HL-60 (cell line): ENCODE results near the gene XPA.
A peak's percentile ranks its signal among the peaks of the same experiment; 100 is the strongest.
"Not testable (repeated sequence)": the region's sequence is repeated elsewhere in the genome, so short reads cannot be mapped to it uniquely, and the experiment has no call there.

ENCODE experiments used
- DNase-seq, 2 experiments: peaks; one replicate each; pipeline ENCODE4 v3.0.0-alpha.2; 2010 to 2020; ENCODE audit warnings: low read depth in 1 of 2, low spot score in 1 of 2
- H3K27ac ChIP-seq: fragments of 250-450 bp; sonication (Bioruptor Pico); replicated peaks from 2 replicates; pipeline ENCODE4 v1.5.1; 2020; ENCODE audit warnings: mild to moderate bottlenecking, moderate library complexity
- H3K27me3 ChIP-seq: fragments of 250-450 bp; sonication (Bioruptor Pico); 2 replicates; pipeline ENCODE4 v1.5.1; 2021; ENCODE audit warnings: mild to moderate bottlenecking, moderate library complexity; ENCODE audit not compliant: insufficient read depth, poor library complexity, severe bottlenecking
- H3K4me3 ChIP-seq: replicated peaks from 2 replicates; pipeline ENCODE4 v1.5.1; 2011; ENCODE audit warnings: mild to moderate bottlenecking, control low read depth, low read length; ENCODE audit not compliant: insufficient read depth
- GABPA ChIP-seq: IDR thresholded peaks from 2 replicates; pipeline ENCODE4 v1.6.1; 2012; ENCODE audit warnings: low read depth
- POLR2AphosphoS5 ChIP-seq: IDR thresholded peaks from 2 replicates; pipeline ENCODE4 v1.6.1; 2012; ENCODE audit warnings: low read depth
- SPI1 ChIP-seq: IDR thresholded peaks from 2 replicates; pipeline ENCODE4 v1.6.1; 2012; ENCODE audit warnings: low read depth, mild to moderate bottlenecking, borderline replicate concordance
- long read RNA-seq: library from polyadenylated mRNA; unstranded; transcript quantifications from one replicate; pipeline ENCODE4 v2.0.0, GENCODE V29; 2020
- TF ChIP-seq, protein P1 (sequence below): IDR thresholded peaks from 2 replicates; pipeline ENCODE4 v1.6.1; 2012; ENCODE audit warnings: low read depth; ENCODE audit not compliant: insufficient replicate concordance
- TF ChIP-seq, protein P2 (sequence below): IDR thresholded peaks from one replicate; pipeline ENCODE4 v1.5.1; 2011; ENCODE audit warnings: low read length, control low read depth, inconsistent platforms; ENCODE audit not compliant: insufficient read depth

The XPA gene
- long read RNA-seq, partial matches to known transcripts: 3 of 10 reads
- long read RNA-seq, other reads (novel, unspliced or antisense): 3 of 10 reads

DNA sequence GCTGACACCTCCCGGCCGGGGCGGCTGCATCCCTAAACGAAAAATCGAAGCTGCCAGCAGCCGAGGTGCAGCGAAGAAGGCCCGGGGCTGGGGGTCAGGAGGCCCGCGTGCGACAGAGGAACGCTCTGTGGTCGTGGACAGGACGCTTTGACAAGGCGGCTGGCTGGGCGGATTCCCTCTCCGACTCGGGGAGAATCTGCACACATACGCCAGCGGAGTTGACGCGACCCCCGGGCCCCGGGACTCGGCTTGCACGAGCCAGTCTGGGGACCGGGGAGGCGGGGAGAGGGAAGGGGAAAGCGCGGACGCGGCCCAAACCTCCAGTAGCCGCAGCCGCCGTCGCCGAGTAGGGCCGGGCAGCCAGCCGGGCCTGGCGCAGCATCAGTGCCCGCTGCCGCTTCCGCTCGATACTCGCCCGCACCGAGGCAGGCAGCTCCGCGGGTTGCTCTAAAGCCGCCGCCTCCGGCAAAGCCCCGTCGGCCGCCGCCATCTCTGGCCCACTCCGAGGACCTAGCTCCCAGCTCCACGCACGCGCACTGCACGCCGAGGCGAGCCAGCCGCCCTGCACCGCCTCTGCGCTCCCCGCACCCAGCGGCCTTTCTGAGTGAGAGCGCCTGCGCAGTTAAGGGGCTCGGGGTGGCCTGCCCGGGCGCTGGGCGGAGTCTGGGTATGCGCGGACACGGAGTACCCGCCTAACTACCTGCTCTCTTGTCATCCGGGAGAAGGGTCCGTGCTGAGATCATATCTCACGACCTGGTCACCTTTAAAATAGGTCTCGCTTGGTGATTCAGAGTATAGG, at the start of gene XPA:
XPA (minus strand) TSS at position 538 of the 799 bp plus-strand sequence; CDS start at position 490, 48 bp downstream.
- DNase-seq: peak; percentile 79 to 95
- H3K27ac ChIP-seq: peak within 1 kb of the TSS; percentile 68
- H3K4me3 ChIP-seq: peak within 1 kb of the TSS; percentile 77
- peak; percentile 82 for TF ChIP-seq POLR2AphosphoS5
- TF ChIP-seq, protein P1, sequence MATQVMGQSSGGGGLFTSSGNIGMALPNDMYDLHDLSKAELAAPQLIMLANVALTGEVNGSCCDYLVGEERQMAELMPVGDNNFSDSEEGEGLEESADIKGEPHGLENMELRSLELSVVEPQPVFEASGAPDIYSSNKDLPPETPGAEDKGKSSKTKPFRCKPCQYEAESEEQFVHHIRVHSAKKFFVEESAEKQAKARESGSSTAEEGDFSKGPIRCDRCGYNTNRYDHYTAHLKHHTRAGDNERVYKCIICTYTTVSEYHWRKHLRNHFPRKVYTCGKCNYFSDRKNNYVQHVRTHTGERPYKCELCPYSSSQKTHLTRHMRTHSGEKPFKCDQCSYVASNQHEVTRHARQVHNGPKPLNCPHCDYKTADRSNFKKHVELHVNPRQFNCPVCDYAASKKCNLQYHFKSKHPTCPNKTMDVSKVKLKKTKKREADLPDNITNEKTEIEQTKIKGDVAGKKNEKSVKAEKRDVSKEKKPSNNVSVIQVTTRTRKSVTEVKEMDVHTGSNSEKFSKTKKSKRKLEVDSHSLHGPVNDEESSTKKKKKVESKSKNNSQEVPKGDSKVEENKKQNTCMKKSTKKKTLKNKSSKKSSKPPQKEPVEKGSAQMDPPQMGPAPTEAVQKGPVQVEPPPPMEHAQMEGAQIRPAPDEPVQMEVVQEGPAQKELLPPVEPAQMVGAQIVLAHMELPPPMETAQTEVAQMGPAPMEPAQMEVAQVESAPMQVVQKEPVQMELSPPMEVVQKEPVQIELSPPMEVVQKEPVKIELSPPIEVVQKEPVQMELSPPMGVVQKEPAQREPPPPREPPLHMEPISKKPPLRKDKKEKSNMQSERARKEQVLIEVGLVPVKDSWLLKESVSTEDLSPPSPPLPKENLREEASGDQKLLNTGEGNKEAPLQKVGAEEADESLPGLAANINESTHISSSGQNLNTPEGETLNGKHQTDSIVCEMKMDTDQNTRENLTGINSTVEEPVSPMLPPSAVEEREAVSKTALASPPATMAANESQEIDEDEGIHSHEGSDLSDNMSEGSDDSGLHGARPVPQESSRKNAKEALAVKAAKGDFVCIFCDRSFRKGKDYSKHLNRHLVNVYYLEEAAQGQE: no peak
- H3K27me3 ChIP-seq: no peaks in the 10 kb centered on the region

DNA sequence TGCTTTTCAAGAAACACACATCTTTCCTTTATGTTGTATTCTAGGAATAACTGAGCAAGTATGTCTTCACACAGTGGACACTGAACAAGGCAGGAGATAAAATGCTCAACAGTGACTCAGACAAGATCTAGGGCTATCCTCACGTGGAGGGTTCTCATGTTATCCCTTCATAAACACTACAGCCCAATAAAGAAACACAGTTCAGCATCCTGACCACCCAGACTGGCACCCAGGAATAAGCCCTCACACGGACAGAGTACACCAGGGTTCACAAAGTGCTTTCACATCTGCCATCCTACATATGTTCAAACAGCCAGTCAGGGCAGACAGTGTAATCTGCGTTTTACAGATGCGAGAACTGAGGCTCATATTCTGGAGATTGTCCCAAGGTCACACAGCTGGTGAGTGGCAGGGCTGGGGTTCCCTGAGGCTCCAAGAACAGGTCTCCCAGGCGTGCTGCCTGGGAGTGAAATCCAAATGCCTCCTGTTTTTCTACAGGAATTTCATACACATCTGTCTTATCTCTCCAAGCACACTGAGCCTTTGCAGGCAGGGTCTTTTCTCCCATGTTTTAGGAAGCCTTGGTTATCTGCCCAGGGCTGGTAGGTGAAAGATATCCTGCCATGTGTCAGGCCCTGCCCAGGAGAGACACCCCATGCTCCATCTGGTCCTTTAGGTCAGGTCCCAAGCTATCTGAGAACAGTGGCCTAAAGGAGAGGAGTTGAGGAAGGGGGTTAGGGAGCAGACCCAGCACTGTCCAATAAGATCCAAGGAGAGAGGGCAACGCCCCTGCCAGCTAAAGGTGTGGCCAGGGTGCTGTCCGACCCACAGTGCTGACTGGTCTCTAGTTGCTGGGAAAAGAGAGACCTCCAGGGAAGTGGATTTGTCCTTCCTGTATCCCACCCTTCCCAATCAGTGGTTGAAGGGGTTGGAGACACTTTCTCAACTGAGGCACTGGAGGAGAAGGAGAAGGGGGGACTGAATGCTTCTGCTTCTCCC, 47.9 kb upstream of the XPA start:
- H3K4me3 ChIP-seq: no peak overlapping the region
- peaks cover 10% of the 10 kb centered on the region for H3K27me3 ChIP-seq
- no peak overlapping the region for H3K27ac ChIP-seq
- TF ChIP-seq POLR2AphosphoS5: no peak
- TF ChIP-seq, protein P1: peak; percentile 88
- no peak for DNase-seq

DNA sequence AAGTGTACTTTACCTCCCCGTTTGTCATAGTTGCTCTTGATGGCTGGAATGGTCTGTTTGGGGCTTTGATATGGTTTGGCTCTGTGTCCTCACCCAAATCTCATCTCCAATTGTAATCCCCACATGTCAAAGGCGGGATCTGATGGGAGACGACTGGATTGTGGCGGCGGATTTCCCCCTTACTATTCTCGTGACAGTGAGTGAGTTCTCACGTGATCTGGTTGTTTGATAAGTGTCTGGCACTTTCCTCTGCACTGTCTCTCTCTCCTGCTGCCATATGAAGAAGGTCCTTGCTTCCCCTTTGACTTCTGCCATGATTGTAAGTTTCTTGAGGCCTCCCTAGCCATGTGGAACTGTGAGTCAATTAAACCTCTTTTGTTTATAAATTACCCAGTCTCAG, 46.9 kb upstream of the XPA start:
- H3K27me3 ChIP-seq: peaks cover 16% of the 10 kb centered on the region
- not testable (repeated sequence) for H3K4me3 ChIP-seq, DNase-seq, H3K27ac ChIP-seq

DNA sequence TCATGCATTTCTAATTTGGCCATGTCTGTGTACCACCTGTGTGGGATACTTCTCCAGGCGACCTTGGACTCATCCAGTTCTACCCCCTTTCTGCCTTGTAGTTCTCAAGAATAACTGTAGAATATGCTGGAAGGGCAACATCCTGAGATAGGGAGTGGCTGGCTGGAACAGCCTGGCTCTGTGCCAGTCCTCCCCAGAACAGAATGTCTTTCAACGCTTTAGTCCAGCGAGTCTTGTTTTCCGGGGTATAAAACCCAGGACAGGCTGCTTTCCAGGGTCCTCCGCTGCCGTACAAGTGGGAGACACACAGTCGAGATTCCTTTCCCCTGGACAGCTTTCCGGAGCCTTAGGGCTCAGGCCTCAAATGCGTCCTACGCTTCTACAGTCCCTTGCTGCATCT, 45.4 kb upstream of the XPA start:
- H3K4me3 ChIP-seq: no peak overlapping the region
- no peak for DNase-seq
- TF ChIP-seq POLR2AphosphoS5 (no peak), GABPA (no peak), SPI1 (no peak)
- TF ChIP-seq, protein P1: no peak
- TF ChIP-seq, protein P2, sequence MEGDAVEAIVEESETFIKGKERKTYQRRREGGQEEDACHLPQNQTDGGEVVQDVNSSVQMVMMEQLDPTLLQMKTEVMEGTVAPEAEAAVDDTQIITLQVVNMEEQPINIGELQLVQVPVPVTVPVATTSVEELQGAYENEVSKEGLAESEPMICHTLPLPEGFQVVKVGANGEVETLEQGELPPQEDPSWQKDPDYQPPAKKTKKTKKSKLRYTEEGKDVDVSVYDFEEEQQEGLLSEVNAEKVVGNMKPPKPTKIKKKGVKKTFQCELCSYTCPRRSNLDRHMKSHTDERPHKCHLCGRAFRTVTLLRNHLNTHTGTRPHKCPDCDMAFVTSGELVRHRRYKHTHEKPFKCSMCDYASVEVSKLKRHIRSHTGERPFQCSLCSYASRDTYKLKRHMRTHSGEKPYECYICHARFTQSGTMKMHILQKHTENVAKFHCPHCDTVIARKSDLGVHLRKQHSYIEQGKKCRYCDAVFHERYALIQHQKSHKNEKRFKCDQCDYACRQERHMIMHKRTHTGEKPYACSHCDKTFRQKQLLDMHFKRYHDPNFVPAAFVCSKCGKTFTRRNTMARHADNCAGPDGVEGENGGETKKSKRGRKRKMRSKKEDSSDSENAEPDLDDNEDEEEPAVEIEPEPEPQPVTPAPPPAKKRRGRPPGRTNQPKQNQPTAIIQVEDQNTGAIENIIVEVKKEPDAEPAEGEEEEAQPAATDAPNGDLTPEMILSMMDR: no peak
- H3K27me3 ChIP-seq: peaks cover 16% of the 10 kb centered on the region
- no peak overlapping the region for H3K27ac ChIP-seq
